CD4-positive, CD25-positive, alpha-beta regulatory T cell (primary cell): ENCODE measurements around the gene CAMTA1. TPM values are rescaled to one million over a fixed set of nuclear protein-coding genes. Genes with fewer than 3 reads are reported as not detected.
"Not testable (repeated sequence)": the region's sequence is repeated elsewhere in the genome, so short reads cannot be mapped to it uniquely, and the experiment has no call there.

ENCODE experiments used
- ATAC-seq, 2 donors: fragments of 150-1000 bp; cut with Tn5 transposase; one replicate each; pipeline ENCODE4 v1.10.0; 2021; ENCODE audit warnings: low read depth in 2 of 2, moderate number of reproducible peaks in 2 of 2, moderate library complexity in 1 of 2
- DNase-seq, 3 donors: peaks; one replicate each; pipeline versions ENCODE4 v3.0.0 to v3.0.0-alpha.2; 2012 to 2022; ENCODE audit warnings: mixed read lengths in 1 of 3
- H3K27ac ChIP-seq: one replicate; pipeline ENCODE4 v1.7.0; 2013; ENCODE audit warnings: mild to moderate bottlenecking, low read length; ENCODE audit not compliant: insufficient read depth, poor library complexity, severe bottlenecking
- H3K27me3 ChIP-seq: one replicate; pipeline ENCODE4 v1.7.0; 2013; ENCODE audit warnings: low read length; ENCODE audit not compliant: control insufficient read depth, insufficient read depth
- H3K36me3 ChIP-seq: one replicate; pipeline ENCODE4 v1.7.0; 2013; ENCODE audit warnings: mild to moderate bottlenecking, low read length, moderate library complexity; ENCODE audit not compliant: control insufficient read depth, insufficient read depth
- H3K4me1 ChIP-seq: 2 replicates; pipeline ENCODE4 v1.7.0; 2013; ENCODE audit warnings: mild to moderate bottlenecking, low read length; ENCODE audit not compliant: insufficient read depth, control insufficient read depth, poor library complexity, severe bottlenecking
- H3K4me3 ChIP-seq: one replicate; pipeline ENCODE4 v1.7.0; 2013; ENCODE audit warnings: low read depth, mild to moderate bottlenecking, low read length, moderate library complexity
- H3K9me3 ChIP-seq, 2 experiments: 1 replicate in 1 of 2; 2 replicates in 1 of 2; pipeline ENCODE4 v1.7.0; 2013; ENCODE audit warnings: low read length in 2 of 2, mild to moderate bottlenecking in 1 of 2, moderate library complexity in 1 of 2; ENCODE audit not compliant: control insufficient read depth in 2 of 2
- H3K27ac Mint-ChIP-seq, 3 donors: one replicate each; pipeline ENCODE4 v1.8.0; 2020 to 2022; ENCODE audit warnings: mild to moderate bottlenecking in 3 of 3, mixed read lengths in 3 of 3, moderate library complexity in 2 of 3
- H3K27me3 Mint-ChIP-seq: one replicate; pipeline ENCODE4 v1.8.0; 2022; ENCODE audit warnings: mild to moderate bottlenecking, mixed read lengths
- H3K36me3 Mint-ChIP-seq: one replicate; pipeline ENCODE4 v1.8.0; 2020; ENCODE audit warnings: mixed read lengths
- H3K4me1 Mint-ChIP-seq, 4 donors: one replicate each; pipeline ENCODE4 v1.8.0; 2020 to 2022; ENCODE audit warnings: mixed read lengths in 4 of 4, mild to moderate bottlenecking in 1 of 4
- H3K4me3 Mint-ChIP-seq, 4 donors: one replicate each; pipeline ENCODE4 v1.8.0; 2020 to 2022; ENCODE audit warnings: mild to moderate bottlenecking in 4 of 4, mixed read lengths in 4 of 4, moderate library complexity in 3 of 4
- H3K9me3 Mint-ChIP-seq, 7 donors: one replicate each; pipeline ENCODE4 v1.8.0; 2020 to 2022; ENCODE audit warnings: mixed read lengths in 7 of 7, mild to moderate bottlenecking in 3 of 7, moderate library complexity in 2 of 7
- polyA plus RNA-seq, 4 donors: library from polyadenylated mRNA; unstranded; fragments of 300-500 nt; fragmentation: Illumina TruSeq; gene quantifications; one replicate each; pipeline ENCODE4 v1.2.3, GENCODE V29; 2021
- total RNA-seq: library from RNA; stranded (reverse); gene quantifications from one replicate; pipeline ENCODE4 v1.2.3, GENCODE V29; 2022

Gene CAMTA1
- total and polyA plus RNA-seq, 5 donors from 2014 or later = 48.8 to 112 (median 80.0) TPM

- ATAC-seq = no peak
- Mint-ChIP-seq H3K36me3 (no peaks in the 10 kb centered on the region), H3K4me1 (no peaks in the 10 kb centered on the region), H3K27ac (no peak overlapping the region), H3K27me3 (peaks cover 7% of the 10 kb centered on the region), H3K4me3 (no peak overlapping the region), H3K9me3 (peaks cover 0 to 4% (median 0%) of the 10 kb centered on the region in 7 donors)
- Histone ChIP-seq H3K27me3 (no peaks in the 10 kb centered on the region), H3K9me3 (no peaks in the 10 kb centered on the region), H3K36me3 (no peaks in the 10 kb centered on the region), H3K4me3 (no peak overlapping the region), H3K27ac (no peak overlapping the region), H3K4me1 (no peaks in the 10 kb centered on the region)
- no peak for DNase-seq
These were observed 622.9 kb downstream of the CAMTA1 start for GRCh38 chr1:7407980-7408770.

- Histone ChIP-seq H3K27ac (no peak overlapping the region), H3K36me3 (no peaks in the 10 kb centered on the region), H3K4me1 (no peaks in the 10 kb centered on the region), H3K9me3 (no peaks in the 10 kb centered on the region), H3K4me3 (no peak overlapping the region), H3K27me3 (no peaks in the 10 kb centered on the region)
- Mint-ChIP-seq H3K4me3 (no peak overlapping the region), H3K36me3 (no peaks in the 10 kb centered on the region), H3K27me3 (peaks cover 7% of the 10 kb centered on the region), H3K4me1 (no peaks in the 10 kb centered on the region), H3K27ac (no peak overlapping the region), H3K9me3 (peaks cover 0 to 4% (median 0%) of the 10 kb centered on the region in 7 donors)
- ATAC-seq (no peak), DNase-seq (no peak)
These were observed 623.5 kb downstream of the CAMTA1 start for GRCh38 chr1:7408771-7409150.

GRCh38 chr1:7409278-7409677, 624.0 kb downstream of the CAMTA1 start:
- no peak for DNase-seq
- Mint-ChIP-seq H3K4me1 (no peaks in the 10 kb centered on the region), H3K4me3 (no peak overlapping the region)

GRCh38 chr1:7410156-7410555, 624.9 kb downstream of the CAMTA1 start:
- Mint-ChIP-seq H3K4me1 (no peaks in the 10 kb centered on the region), H3K36me3 (no peaks in the 10 kb centered on the region), H3K27ac (no peak overlapping the region), H3K27me3 (no peaks in the 10 kb centered on the region), H3K9me3 (peaks cover 0 to 3% (median 0%) of the 10 kb centered on the region in 7 donors), H3K4me3 (no peak overlapping the region)
- H3K4me3 ChIP-seq = no peak overlapping the region
- H3K27ac ChIP-seq = no peak overlapping the region
- no peak for ATAC-seq
- H3K4me1 ChIP-seq = no peaks in the 10 kb centered on the region
- no peaks in the 10 kb centered on the region for H3K9me3 ChIP-seq
- H3K27me3 ChIP-seq = no peaks in the 10 kb centered on the region
- no peaks in the 10 kb centered on the region for H3K36me3 ChIP-seq
- DNase-seq = no peak

More at GRCh38 chr1:7409278-7409677, 624.0 kb downstream of the CAMTA1 start:
- H3K36me3 ChIP-seq = no peaks in the 10 kb centered on the region
- H3K36me3 Mint-ChIP-seq = no peaks in the 10 kb centered on the region
- H3K27ac Mint-ChIP-seq = no peak overlapping the region
- H3K9me3 ChIP-seq = no peaks in the 10 kb centered on the region
- H3K4me1 ChIP-seq = no peaks in the 10 kb centered on the region
- H3K27me3 Mint-ChIP-seq = peaks cover 6% of the 10 kb centered on the region
- peaks cover 0 to 4% (median 0%) of the 10 kb centered on the region in 7 donors for H3K9me3 Mint-ChIP-seq
- no peaks in the 10 kb centered on the region for H3K27me3 ChIP-seq
- H3K27ac ChIP-seq = no peak overlapping the region
- H3K4me3 ChIP-seq = no peak overlapping the region
- no peak for ATAC-seq

- H3K36me3 Mint-ChIP-seq, ATAC-seq, H3K4me1 ChIP-seq, H3K27me3 Mint-ChIP-seq, DNase-seq, H3K36me3 ChIP-seq, H3K27ac Mint-ChIP-seq, H3K27ac ChIP-seq, H3K4me3 Mint-ChIP-seq, H3K4me1 Mint-ChIP-seq, H3K4me3 ChIP-seq, H3K27me3 ChIP-seq, H3K9me3 ChIP-seq: not testable (repeated sequence)
- H3K9me3 Mint-ChIP-seq = peaks cover 0 to 16% (median 2%) of the 10 kb centered on the region in 7 donors
These were observed 632.4 kb downstream of the CAMTA1 start for GRCh38 chr1:7417618-7418017.

GRCh38 chr1:7418442-7419080, 633.3 kb downstream of the CAMTA1 start:
- H3K4me1 Mint-ChIP-seq = no peaks in the 10 kb centered on the region
- no peak overlapping the region for H3K4me3 ChIP-seq

GRCh38 chr1:7420098-7420445, 634.8 kb downstream of the CAMTA1 start:
- no peak overlapping the region for H3K27ac Mint-ChIP-seq
- H3K36me3 Mint-ChIP-seq = no peaks in the 10 kb centered on the region
- Histone ChIP-seq H3K27ac (no peak overlapping the region), H3K9me3 (no peaks in the 10 kb centered on the region), H3K27me3 (no peaks in the 10 kb centered on the region), H3K4me3 (no peak overlapping the region), H3K4me1 (no peaks in the 10 kb centered on the region), H3K36me3 (no peaks in the 10 kb centered on the region)
- H3K4me1 Mint-ChIP-seq = no peaks in the 10 kb centered on the region
- H3K4me3 Mint-ChIP-seq = no peak overlapping the region
- ATAC-seq (no peak), DNase-seq (no peak)
- H3K27me3 Mint-ChIP-seq = no peaks in the 10 kb centered on the region
- peaks cover 0 to 16% (median 2%) of the 10 kb centered on the region in 7 donors for H3K9me3 Mint-ChIP-seq

More at GRCh38 chr1:7418442-7419080, 633.3 kb downstream of the CAMTA1 start:
- no peaks in the 10 kb centered on the region for H3K27me3 Mint-ChIP-seq
- DNase-seq = no peak
- Histone ChIP-seq H3K9me3 (no peaks in the 10 kb centered on the region), H3K4me1 (no peaks in the 10 kb centered on the region), H3K27me3 (no peaks in the 10 kb centered on the region), H3K27ac (no peak overlapping the region), H3K36me3 (no peaks in the 10 kb centered on the region)
- no peak overlapping the region for H3K27ac Mint-ChIP-seq
- peaks cover 0 to 16% (median 2%) of the 10 kb centered on the region in 7 donors for H3K9me3 Mint-ChIP-seq
- H3K4me3 Mint-ChIP-seq = no peak overlapping the region
- no peak for ATAC-seq
- no peaks in the 10 kb centered on the region for H3K36me3 Mint-ChIP-seq
